Neuron (in vitro differentiated cells): Measurements from ENCODE around the gene HOMER2.

Source experiments
- H2AFZ ChIP-seq: one replicate; pipeline ENCODE4 v1.6.1; 2013; ENCODE audit warnings: low read depth, mild to moderate bottlenecking, inconsistent platforms, low read length, moderate library complexity
- H3K27me3 ChIP-seq: one replicate; pipeline ENCODE4 v1.6.1; 2013; ENCODE audit warnings: low read length; ENCODE audit not compliant: insufficient read depth
- H3K36me3 ChIP-seq: one replicate; pipeline ENCODE4 v1.6.1; 2013; ENCODE audit warnings: low read length; ENCODE audit not compliant: insufficient read depth
- H3K4me1 ChIP-seq: one replicate; pipeline ENCODE4 v1.6.1; 2013; ENCODE audit warnings: low read length; ENCODE audit not compliant: insufficient read depth
- H3K4me3 ChIP-seq: 2 replicates; pipeline ENCODE4 v1.5.1; 2013; ENCODE audit warnings: mild to moderate bottlenecking, low read length, moderate library complexity
- H3K9me3 ChIP-seq: one replicate; pipeline ENCODE4 v1.6.1; 2013; ENCODE audit warnings: low read length

Gene HOMER2

GRCh38 chr15:82978438-82978837, 25.9 kb upstream of the HOMER2 start:
- Histone ChIP-seq H3K4me1 (peaks cover 5% of the 10 kb centered on the region), H3K4me3 (no peak overlapping the region), H3K36me3 (peaks cover 6% of the 10 kb centered on the region), H3K9me3 (no peaks in the 10 kb centered on the region), H3K27me3 (no peaks in the 10 kb centered on the region), H2AFZ (no peak overlapping the region)

- Histone ChIP-seq H3K36me3 (peaks cover 6% of the 10 kb centered on the region), H2AFZ (no peak overlapping the region), H3K27me3 (no peaks in the 10 kb centered on the region), H3K9me3 (no peaks in the 10 kb centered on the region), H3K4me3 (no peak overlapping the region), H3K4me1 (peaks cover 5% of the 10 kb centered on the region)
These were observed 24.6 kb upstream of the HOMER2 start for GRCh38 chr15:82977076-82977475.

GRCh38 chr15:82972990-82973389, 20.5 kb upstream of the HOMER2 start:
- no peaks in the 10 kb centered on the region for H3K4me1 ChIP-seq
- H3K9me3 ChIP-seq = no peaks in the 10 kb centered on the region
- H3K36me3 ChIP-seq = peaks cover 3% of the 10 kb centered on the region
- no peak overlapping the region for H3K4me3 ChIP-seq
- H2AFZ ChIP-seq = no peak overlapping the region
- no peaks in the 10 kb centered on the region for H3K27me3 ChIP-seq

DNA sequence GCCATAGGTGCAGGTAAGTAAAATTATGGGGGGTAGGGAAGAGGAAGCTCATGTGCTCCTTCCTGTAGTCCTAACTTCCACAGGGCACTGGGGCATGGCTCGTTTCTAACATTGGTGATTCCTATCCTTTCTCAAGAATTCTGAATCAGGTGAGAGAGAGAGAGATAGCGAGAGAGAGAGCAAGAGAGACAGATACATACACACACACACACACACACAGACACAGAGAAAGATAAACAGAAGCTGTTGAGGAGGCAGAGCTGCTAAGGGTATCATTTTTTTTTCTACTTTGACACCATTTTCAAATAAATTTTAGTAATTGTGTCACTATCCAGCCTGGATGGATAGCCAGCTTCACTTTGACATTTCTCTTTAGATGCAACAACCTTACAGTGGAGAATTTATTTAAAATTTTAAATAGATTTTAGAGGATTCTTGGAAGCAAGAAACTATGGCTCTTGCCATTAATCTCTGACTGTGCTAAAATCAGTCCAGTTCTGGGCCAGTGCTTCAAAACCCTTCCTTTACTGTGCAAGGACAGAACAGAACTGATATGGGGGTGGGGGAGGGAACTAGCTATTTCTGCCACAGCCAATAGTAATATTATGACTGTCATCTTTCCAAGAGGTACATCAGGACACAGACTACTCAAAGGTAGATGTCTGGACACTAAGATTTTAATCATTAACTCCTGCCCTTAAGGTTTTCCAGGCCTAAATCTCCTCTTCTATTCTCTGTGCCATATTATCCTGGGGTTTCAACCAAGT, 18.9 kb upstream of the HOMER2 start:
- Histone ChIP-seq H2AFZ (no peak overlapping the region), H3K36me3 (no peaks in the 10 kb centered on the region), H3K4me1 (no peaks in the 10 kb centered on the region)

GRCh38 chr15:82970696-82971095, 18.2 kb upstream of the HOMER2 start:
- H3K27me3 ChIP-seq = no peaks in the 10 kb centered on the region
- no peaks in the 10 kb centered on the region for H3K36me3 ChIP-seq
- no peaks in the 10 kb centered on the region for H3K9me3 ChIP-seq
- no peaks in the 10 kb centered on the region for H3K4me1 ChIP-seq
- no peak overlapping the region for H2AFZ ChIP-seq
- no peak overlapping the region for H3K4me3 ChIP-seq

More for the DNA sequence above, 18.9 kb upstream of the HOMER2 start:
- Histone ChIP-seq H3K9me3 (no peaks in the 10 kb centered on the region), H3K27me3 (no peaks in the 10 kb centered on the region), H3K4me3 (no peak overlapping the region)

- no peaks in the 10 kb centered on the region for H3K9me3 ChIP-seq
- no peaks in the 10 kb centered on the region for H3K36me3 ChIP-seq
- H2AFZ ChIP-seq = no peak overlapping the region
- H3K4me3 ChIP-seq = no peak overlapping the region
- no peaks in the 10 kb centered on the region for H3K4me1 ChIP-seq
- H3K27me3 ChIP-seq = no peaks in the 10 kb centered on the region
These were observed 17.7 kb upstream of the HOMER2 start for GRCh38 chr15:82970078-82970686.

DNA sequence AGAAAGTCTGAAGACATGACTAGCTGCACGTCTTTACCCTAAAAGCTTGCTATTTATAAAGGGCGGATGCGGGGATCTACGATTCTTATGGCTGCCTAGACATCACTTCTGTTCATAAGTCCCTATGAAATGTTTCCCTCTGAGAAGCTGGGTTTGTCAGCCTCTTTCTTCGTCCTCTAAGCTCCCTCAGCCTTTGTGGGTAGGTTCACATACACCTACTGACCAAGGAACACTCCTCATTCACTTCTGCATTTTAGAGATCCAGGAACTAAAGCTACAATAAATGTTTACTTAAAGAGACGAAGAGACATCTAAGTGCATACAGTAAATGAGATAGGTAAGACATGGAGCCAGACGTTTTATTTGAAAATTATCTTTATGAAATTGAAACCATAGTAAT, 16.8 kb upstream of the HOMER2 start:
- H3K4me3 ChIP-seq = no peak overlapping the region
- H3K36me3 ChIP-seq = no peaks in the 10 kb centered on the region
- no peaks in the 10 kb centered on the region for H3K4me1 ChIP-seq
- H3K9me3 ChIP-seq = no peaks in the 10 kb centered on the region
- H2AFZ ChIP-seq = no peak overlapping the region
- H3K27me3 ChIP-seq = no peaks in the 10 kb centered on the region

DNA sequence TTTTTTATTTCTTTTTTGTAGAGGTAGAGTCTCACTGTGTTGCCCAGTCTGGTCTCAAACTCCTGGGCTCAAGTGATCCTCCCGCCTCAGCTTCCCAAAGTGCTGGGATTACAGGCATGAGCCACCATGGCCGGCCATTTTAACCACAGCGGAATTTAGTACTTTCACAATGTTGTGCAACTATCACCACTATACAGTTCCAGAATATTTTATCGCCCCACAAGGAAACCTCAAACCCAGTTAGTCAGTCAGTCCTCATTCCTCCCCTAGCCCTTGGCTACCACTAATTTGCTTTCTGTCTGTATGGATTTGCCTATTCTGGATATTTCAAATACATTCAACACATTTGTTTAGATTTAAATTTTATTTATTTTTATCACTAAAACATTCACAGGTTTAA, 15.5 kb upstream of the HOMER2 start:
- no peak overlapping the region for H2AFZ ChIP-seq
- no peaks in the 10 kb centered on the region for H3K27me3 ChIP-seq
- no peaks in the 10 kb centered on the region for H3K36me3 ChIP-seq
- no peaks in the 10 kb centered on the region for H3K4me1 ChIP-seq
- no peaks in the 10 kb centered on the region for H3K9me3 ChIP-seq
- H3K4me3 ChIP-seq = no peak overlapping the region

DNA sequence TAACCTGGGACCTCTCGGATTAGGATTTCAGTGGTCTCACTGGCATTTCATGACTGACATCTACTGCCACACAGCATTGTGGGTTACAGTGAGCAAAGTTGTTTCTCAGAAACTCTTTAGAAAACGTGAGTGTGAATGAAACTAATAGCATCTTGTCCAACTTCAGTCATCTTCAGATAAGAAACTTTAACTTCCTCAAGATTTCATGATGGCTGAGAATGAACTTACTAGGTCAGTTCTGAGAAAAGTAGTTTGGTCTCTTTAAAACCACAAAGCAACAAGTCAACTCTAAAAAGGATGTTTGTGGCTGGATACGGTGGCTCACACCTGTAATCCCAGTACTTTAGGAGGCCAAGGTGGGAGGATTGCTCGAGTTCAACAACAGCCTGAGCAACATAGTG, 14.2 kb upstream of the HOMER2 start:
- Histone ChIP-seq H3K4me3 (no peak overlapping the region), H3K36me3 (no peaks in the 10 kb centered on the region), H2AFZ (no peak overlapping the region), H3K9me3 (no peaks in the 10 kb centered on the region), H3K4me1 (no peaks in the 10 kb centered on the region), H3K27me3 (no peaks in the 10 kb centered on the region)

DNA sequence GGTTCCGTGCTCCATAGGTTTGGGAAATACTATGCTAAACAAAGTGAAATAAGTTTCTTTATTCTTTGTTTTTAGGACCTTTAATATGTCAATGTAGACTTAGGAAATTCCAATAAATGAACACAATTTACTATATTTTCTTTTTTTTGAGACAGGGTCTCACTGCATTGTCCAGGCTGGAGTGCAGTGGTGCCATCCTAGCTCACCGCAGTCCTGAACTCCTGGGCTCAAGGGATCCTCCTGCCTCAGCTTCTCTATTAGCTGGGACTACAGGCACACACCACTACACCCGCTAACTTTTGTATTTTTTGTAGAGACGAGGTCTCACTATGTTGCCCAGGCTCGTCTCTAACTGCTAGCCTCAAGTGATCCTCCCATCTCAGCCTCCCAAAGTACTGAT, 12.4 kb upstream of the HOMER2 start:
- Histone ChIP-seq H3K4me1 (no peaks in the 10 kb centered on the region), H3K36me3 (no peaks in the 10 kb centered on the region), H3K27me3 (no peaks in the 10 kb centered on the region), H3K4me3 (no peak overlapping the region), H3K9me3 (no peaks in the 10 kb centered on the region), H2AFZ (no peak overlapping the region)

- Histone ChIP-seq H3K27me3 (no peaks in the 10 kb centered on the region), H3K36me3 (no peaks in the 10 kb centered on the region), H2AFZ (no peak overlapping the region), H3K4me1 (no peaks in the 10 kb centered on the region), H3K9me3 (no peaks in the 10 kb centered on the region), H3K4me3 (no peak overlapping the region)
These were observed 11.2 kb upstream of the HOMER2 start for GRCh38 chr15:82963471-82964341.

- H3K27me3 ChIP-seq = no peaks in the 10 kb centered on the region
- no peaks in the 10 kb centered on the region for H3K4me1 ChIP-seq
- H2AFZ ChIP-seq = no peak overlapping the region
- no peaks in the 10 kb centered on the region for H3K36me3 ChIP-seq
- H3K4me3 ChIP-seq = no peak overlapping the region
- H3K9me3 ChIP-seq = no peaks in the 10 kb centered on the region
These were observed 8.2 kb upstream of the HOMER2 start for GRCh38 chr15:82960766-82961165.

DNA sequence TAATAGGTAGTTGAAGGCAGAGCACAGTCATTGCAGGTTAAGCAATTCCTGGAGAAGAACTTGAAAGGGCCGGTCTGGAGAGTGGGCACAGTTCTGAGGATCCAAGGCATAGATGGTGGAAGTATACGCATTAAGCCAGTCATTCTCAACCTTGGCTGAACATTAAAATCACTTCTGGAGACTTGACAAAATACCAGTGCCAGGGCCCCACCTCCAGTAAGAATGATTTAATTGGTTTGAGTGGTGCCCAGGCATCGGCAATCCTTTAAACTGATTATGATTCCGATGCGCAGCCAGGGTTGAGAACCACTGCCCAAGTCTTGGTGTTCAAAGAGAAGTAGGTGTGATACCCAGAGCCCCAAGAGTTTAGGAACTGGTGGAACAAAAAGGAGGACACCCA, 6.9 kb upstream of the HOMER2 start:
- Histone ChIP-seq H3K4me1 (no peaks in the 10 kb centered on the region), H3K9me3 (no peaks in the 10 kb centered on the region), H2AFZ (no peak overlapping the region), H3K4me3 (no peak overlapping the region), H3K36me3 (no peaks in the 10 kb centered on the region), H3K27me3 (no peaks in the 10 kb centered on the region)
